Thyroid gland (tissue), 4 donors: ENCODE results near the gene CAMK1D.

Source experiments
- CTCF ChIP-seq, 6 experiments: fragments of 200-600 bp in 3 of 6; fragments of 450-650 bp in 3 of 6; sonication (generic) in 3 of 6; IDR thresholded peaks; one replicate each; pipeline ENCODE4 v1.5.1; 2016 to 2019; ENCODE audit warnings: antibody characterized with exemption in 6 of 6, mild to moderate bottlenecking in 2 of 6, inconsistent platforms in 1 of 6, moderate library complexity in 1 of 6
- POLR2A ChIP-seq, 2 donors: fragments of 450-650 bp; IDR thresholded peaks; one replicate each; pipeline ENCODE4 v1.6.1; 2017; ENCODE audit warnings: antibody characterized with exemption in 2 of 2, mild to moderate bottlenecking in 2 of 2, moderate library complexity in 1 of 2

- no peak for TF ChIP-seq CTCF (IDR thresholded peaks at IDR 0.05)
- TF ChIP-seq POLR2A (IDR thresholded peaks at IDR 0.05), result no peak
These were observed 212.4 kb downstream of the CAMK1D start for GRCh38 chr10:12561720-12562119.
